ENCODE measurements around the gene KCNAB3.
A peak's percentile ranks its signal among the peaks of the same experiment; 100 is the strongest.

KCNAB3 gene

DNA sequence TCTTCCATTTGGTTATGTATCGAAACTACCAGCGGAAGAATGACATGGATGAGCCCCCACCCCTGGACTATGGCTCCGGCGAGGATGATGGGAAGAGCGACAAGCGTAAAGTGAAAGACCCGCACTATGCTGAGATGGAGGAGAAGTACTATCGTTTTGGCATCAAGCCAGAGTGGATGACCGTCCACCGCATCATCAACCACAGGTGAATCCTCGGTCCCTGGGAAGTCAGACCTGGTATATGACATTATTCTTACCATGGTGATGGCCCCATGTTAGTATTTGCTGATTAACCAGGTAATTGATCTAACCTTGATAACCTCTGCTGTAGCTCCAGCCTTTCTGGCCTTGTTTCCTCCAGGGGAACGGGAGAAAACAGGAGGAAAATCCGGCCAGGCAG, 32.6 kb downstream of the KCNAB3 start:
- no peak for DNase-seq (ENCODE audit: low read depth)

DNA sequence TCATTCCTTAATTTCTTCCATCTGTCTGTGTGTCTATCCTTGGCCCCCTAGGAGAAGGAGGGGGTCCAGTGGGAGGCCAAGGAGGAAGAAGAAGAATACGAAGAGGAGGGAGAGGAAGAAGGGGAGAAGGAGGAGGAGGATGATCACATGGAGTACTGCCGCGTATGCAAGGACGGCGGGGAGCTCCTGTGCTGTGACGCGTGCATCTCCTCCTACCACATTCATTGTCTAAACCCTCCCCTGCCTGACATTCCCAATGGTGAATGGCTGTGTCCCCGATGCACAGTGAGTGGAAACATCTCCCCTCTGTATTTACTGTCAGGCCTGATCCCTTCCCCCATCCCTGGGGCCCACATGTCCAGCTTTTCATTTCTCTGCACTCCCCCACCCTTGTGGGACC, 34.8 kb downstream of the KCNAB3 start:
- no peak for DNase-seq (ENCODE audit: low read depth)

DNA sequence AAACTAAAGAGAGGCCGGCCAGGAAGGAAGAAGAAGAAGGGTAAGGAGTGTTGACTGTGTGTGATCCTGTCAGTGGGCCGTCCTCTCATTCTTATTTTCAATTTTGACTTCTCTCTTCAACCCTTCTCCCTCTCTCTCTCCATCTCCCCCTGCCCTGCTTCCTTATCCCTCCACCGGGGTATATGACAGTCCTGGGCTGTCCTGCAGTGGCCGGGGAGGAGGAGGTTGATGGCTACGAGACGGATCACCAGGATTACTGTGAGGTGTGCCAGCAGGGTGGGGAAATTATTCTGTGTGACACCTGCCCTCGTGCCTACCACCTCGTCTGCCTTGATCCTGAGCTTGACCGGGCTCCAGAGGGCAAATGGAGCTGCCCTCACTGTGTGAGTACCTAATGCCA, 35.4 kb downstream of the KCNAB3 start:
- no peak for DNase-seq (ENCODE audit: low read depth)

DNA sequence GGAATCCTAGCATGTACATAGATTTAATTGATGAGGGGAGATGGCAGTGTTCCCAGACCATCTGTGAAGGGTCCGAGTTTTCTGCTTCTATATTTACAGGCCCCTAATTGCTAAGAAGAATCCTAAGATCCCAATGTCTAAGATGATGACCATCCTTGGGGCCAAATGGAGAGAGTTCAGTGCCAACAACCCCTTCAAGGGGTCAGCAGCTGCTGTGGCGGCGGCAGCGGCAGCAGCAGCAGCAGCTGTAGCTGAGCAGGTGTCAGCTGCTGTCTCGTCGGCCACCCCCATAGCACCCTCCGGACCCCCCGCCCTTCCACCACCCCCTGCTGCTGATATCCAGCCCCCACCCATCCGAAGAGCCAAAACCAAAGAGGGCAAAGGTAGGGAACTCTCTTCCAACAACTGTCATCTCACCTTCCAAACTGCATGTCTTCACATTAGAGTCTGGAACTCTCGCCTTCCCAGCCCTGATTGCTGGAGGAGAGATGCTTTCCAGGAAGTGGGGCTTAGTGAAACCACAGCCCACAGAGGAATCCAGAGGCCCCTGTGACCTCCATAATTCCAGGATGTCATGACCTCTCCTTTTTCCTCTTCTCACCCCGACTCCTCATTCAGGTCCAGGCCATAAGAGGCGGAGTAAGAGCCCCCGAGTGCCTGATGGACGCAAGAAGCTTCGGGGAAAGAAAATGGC, 36.3 kb downstream of the KCNAB3 start:
- DNase-seq (ENCODE audit: low read depth), result no peak

DNA sequence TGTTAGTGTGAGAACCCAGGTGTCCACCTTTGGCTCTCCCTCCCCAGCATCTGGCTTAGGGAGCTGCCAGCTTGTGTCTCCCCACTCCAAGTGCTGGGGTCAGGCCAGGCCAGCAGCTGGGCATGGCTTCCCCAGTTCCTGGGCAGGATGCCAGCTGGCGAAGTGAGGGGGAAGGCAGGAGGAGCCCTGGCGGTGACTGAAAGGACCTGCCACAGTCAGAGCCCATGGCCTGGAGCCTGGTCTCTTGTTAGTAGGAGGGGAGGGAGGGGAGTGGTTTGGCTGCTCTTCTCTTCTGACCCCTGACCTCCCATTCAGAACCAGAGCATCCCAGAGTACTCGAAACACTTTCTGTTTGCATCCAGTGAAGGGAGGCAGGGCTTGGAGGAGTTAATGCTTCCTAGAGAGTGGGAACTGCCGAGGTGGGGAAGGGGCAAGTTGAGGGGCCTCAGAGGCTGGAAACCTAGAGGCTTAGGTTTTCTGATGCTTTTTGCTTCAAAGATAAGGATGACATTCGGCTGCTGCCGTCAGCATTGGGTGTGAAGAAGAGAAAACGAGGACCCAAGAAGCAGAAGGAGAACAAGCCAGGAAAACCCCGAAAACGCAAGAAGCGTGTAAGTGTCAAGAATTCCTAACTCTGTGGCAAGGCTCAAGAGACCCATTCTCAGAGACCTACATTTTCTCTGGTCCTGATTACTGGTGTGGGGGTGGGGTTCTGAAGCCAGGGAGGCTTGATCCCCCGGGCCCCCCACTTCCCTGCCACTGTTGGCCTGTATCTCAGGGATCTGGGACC, 40.3 kb downstream of the KCNAB3 start:
- DNase-seq (ENCODE audit: low read depth), result no peak

DNA sequence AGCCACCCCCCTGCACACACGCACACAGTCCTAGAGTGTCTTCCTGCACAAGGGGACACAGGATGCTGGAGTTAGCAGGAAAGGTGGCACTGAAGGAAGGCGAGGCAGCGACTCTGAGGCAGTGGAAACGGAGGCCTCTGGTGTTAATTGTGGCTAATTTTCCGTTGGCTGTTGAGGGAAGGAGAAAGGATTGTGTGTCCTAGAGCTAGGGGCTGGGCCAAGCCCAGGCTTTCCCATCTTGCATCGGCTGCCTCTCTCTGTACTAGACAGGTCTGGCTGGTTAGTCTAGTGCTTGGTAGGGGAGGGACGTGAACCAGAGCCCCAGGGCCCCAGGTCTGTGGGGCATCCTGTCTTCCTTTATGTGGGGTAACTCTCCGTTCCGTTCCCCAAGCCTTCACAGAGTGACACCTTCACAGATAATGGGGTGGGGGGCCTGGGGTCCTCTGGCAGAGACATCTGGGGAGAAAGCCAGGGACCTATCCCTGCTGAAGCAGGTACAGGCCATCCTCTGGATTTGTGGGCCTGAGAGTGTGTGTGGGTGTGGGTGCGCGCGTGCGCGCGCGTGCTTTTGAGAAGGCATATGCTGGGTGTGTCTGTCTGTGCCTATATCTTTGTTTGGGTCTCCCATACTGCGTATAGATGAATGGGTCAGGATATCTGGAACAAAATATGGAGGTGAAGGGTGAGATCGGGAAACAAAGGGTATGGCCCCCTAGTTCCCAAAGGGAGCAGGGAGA, 41.3 kb downstream of the KCNAB3 start, which contains the start of gene CHD3:
Gene CHD3 (plus strand): TSS at position 606 of the 737 bp plus-strand sequence. CDS start 212 bp downstream, outside the sequence.
- DNase-seq (ENCODE audit: low read depth), result no peak

DNA sequence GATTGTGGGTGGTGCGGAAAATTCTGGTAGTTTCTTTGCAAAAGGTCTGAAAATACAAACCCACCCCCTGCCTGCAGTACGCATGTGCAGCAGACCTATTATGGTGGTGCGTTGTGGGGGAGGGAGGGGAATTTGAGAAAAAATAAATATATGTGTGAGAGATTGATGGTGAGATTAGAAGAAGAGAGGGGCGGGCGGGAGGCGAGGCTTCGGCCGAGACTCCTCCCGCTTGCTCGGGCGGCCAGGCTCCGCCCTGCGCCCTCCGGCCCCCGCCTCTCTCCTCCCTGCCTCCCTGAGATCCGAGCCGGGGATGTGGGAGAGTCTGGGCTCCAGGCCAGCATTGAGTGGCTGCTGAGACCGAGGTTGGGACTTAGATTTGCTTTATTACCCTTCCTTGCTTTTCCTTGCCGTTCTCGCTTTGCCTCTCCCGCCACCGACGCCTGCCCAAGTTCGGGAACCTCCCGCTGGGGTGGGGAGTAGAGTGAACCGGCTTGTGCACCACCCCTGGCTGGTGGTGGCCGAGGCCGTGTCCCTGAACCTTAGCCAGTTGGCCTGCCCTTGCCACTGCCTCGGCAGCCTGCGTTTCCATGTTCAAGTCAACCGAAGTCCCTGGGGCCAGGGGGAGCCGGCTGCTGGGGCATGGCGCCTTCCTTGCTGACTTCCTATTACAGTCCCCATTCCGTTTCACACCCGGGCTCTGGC, 42.0 kb downstream of the KCNAB3 start:
- peak; percentile 68 for DNase-seq (ENCODE audit: low read depth)

DNA sequence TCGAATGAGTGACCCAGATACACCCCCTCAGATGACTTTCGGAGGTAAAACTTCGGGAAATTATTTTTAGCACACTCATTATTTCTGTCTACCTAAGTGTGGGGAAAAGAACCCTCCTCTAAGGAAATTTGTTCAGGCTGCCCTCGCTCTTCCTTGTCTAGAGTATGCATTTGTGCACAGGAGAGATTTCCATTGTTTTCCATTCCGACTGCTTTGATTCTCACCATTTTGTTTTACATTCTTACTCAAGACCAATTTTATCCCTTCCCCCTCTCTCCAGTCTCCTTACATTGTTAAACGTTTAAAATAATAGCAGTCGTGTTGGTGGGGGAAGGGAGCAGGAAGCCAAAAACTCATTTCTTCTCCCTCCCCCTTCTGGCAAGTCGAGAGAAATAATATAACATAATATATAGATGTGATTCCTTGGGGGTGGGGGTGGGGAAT, 42.6 kb downstream of the KCNAB3 start:
- no peak for DNase-seq (ENCODE audit: low read depth)

DNA sequence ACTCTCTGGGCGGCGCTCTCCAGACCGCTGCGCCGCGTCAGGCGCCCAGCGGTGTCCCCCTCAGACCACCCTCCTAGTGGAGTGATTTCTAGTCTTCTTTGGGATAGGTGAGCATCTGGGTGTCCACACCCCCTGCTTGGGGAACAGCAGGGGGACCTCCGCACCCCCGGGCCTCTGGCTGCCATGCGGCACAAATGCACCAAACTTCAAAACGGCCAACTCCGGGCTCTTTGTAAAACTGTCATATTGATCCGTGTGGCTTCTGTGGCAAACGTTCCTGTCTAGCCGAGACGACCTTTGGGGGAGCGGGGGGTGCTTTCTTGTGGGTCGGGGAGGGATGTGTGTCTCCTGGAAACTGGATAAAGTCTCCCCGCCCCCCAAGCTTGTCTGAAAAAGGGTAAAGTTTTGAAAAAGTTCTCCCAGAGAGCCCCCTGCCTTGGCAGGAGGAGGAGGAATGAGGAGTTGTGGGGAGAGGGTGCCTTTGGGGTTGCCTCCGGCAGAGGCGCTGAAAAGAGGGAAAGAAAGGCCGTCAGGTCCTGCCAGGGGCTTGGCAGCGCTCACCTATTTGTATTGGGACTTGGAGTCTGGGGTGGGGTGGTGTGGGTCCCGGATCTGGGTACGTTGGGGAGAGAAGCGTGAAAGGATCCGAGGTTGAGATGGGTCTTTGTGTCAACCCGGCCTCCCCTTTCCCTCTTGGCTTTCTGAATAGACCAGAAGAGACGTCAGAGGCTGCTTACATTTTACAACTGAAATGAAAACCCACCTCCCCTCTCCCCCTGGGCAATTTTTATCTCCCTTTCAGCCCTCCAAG, 43.2 kb downstream of the KCNAB3 start:
- DNase-seq (ENCODE audit: low read depth), result no peak

DNA sequence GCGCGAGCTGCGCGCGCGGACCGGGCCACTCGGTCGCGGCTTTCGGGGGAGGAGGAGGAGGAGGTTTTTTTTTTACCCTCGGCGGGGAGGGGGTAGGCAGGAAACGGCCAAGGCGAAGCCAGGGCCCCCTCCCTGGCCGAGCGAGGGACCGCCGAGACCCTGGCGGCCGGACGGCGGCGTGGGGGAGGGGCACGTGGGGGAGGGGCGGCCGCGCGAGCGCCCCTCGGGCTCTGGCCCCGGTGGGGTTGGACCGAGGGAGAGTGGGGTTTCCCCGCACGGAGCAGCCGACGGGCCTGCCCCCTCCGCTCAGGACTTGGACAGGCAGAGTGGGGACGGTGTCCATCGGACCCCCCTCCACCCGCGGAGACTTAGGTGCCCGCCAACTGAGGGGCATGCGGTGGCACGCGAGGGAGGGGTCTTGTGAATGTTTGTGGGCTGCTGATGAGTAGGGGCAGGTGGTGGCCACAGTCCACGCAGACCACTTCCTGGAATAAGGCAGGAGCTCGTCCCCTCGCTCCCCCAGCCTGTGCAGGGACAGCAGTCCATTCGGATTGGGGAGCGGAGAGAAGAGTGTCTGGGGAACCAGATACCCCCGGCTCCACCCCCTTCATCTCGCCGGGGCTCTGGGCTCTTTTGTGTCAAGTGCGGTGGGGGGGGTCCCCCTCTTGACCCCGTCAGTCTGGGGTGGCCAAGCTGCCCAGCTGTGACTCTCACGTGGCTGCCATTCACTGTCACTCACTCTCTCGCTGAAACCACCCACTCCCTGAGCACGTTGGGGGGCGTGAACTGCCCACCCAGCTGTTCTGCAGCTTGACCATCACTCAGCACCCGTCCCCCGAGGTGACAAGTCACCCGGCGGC, 44.1 kb downstream of the KCNAB3 start:
- peak; percentile 65 for DNase-seq (ENCODE audit: low read depth)

DNA sequence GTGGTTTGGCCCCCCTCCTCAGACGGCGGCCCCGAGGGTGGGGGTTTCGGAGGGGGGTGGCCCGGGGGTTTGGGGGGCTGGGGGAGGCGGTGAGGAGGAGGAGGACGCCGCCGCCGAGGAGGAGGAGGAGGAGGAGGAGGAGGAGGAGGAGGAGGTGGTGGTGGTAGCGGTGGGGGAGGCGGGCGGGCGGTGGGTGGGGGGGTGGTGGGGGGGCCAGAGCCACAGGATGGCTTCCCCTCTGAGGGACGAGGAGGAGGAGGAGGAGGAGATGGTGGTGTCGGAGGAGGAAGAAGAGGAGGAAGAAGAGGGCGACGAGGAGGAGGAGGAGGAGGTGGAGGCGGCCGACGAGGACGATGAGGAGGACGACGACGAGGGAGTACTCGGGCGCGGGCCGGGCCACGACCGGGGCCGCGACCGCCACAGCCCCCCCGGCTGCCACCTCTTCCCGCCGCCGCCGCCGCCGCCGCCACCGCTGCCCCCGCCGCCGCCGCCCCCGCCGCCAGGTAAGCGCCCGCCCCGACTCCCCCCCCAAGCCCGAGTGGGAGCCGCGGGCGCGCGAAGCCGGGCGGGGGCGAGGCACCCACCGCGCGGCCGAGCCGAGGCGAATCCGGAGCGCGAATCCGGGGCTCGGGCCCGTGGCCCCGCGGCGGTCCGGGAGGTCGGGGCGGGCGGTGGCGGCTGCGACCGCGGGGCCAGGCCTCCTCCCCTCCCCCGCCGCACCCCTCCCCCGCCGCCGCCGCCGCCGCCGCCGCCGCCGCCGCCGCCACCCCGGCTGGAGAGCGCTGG, 44.9 kb downstream of the KCNAB3 start:
- no peak for DNase-seq (ENCODE audit: low read depth)

DNA sequence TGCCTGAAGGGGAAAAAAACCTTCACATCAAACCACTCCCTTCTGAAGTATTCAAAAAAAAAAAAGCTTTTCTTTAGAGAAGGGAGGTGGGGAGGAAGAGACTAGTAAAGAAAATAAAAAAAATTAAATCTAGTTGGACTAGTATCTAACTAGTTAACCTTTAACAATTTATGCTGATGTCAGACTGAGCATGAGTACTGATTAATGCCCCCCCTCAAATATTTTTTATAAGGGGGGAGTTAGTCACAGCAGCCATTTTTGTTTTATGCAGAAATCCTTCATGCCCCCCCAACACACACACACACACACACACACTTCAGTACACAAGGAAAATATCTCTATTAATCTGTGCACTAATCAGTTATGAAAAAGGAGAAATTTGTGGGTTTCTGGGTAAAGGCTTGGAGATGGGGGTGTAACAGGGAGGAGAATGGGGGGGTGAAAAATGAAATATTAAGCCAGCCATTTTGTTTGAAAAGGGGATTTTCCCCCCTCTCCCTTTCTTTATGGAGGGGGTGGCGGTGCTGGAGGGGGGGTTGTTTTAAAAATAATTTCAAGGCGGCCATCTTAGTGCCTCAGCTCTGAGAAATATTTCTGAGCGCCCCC, 45.8 kb downstream of the KCNAB3 start:
- no peak for DNase-seq (ENCODE audit: low read depth)

DNA sequence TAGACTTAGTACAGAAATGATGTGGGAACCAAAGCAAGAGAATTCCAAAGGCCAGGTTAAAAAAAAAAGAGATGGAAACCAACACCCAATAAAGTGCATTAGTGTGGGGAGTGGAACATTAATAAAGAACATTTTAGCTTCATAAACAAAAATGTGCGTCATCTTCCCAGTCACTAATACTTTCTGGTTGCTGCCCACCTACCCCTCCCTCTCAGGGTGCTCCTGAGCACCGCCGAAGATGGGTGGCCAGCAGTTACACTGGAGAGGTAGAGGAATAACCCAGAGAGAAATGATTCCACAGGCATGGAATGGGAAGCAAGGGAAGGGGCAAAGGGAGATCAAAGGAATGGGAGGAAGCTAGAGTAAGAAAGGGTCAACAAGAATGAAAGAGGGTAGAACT, 47.0 kb downstream of the KCNAB3 start:
- DNase-seq (ENCODE audit: low read depth), result no peak

DNA sequence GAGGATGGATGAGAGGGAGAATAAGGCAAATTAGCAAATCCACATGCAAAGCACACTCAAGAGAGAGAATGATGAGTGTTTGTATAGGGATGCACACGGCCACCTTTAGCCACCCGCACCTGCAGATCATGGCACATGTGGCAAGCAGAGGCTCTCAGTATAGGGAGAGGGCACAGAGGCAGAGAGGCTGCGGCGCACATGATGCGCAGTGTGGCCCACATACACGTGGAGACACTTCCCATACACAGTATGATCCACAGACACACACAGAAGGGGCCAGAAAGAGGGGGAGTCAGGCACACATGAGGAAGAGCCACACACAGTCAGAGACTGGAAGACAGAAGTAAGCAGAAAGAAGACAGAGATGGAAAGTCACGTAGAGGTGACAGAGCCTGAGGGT, 47.6 kb downstream of the KCNAB3 start:
- no peak for DNase-seq (ENCODE audit: low read depth)

DNA sequence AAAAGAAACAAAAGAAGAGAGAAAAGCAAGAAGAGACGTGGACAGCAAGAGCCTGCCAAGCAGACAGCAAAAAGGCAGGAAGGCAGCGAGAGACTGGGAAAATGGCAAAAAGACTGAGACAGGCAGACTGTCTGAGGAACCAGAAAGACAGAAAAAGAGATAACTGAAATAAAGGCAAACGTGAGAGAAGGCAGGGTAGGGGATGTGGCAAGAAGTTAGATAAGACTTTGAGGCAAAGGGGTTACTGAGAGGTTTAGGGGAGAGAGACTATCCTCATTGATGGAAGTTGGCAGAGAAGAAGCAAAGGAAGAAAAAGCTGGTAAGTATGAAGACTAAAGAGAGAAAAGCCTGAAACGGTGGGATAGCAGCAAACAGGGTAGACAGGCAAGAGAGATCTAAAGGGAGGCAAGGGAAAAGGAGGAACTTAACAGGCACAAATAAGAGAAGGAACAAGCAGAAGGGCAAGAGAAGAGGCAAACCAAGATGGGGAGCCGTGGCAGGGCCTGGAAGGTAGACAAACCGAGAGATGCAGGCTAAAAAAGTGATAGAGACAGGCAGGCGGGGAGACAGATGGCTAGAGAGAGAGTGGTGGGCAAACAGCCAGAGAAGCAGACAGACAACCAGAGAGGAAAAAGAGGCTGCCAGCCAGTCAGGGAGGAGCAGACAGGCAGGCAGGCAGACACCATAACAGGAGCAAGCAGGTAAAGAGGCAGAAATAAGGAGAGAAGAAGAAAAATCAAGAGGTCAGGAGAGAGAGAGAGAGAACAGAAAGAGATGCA, 48.2 kb downstream of the KCNAB3 start:
- DNase-seq (ENCODE audit: low read depth), result no peak

DNA sequence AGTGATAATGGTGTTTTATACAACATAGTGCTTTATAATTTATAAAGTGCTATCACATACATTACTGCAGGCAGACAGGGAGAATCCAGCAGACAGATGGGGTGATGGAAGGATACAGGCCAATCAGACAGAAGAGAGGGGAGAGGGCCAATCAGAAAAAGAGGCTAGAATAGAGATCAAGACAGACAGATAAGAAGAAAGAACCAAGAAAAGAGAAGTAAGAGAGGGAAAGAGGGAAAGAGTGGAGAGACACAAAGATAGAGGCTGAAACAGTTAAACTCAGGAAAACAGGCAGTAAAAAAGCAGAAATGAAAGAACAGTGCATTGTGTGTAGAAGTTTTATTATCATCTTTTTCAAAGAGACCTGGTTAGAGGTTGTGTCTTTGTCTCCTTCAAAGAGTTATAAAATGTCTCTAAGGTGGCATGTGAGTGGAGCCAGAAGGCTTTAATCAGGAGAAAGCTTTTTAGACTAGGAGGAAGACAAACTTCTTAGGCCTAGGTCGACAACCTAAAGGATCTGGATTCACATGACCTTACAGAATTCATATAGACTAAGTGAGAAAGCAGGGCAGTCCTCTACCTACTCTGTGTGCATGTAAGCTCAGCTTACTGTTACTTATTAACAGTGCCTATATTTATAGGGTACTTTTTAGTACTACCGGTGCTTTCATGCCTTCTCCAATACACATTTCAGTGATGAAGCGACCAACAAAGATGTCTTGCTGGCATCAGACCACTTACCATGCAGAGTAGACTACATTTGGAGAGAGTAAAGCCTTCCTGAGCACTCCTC, 49.4 kb downstream of the KCNAB3 start:
- DNase-seq (ENCODE audit: low read depth), result no peak

DNA sequence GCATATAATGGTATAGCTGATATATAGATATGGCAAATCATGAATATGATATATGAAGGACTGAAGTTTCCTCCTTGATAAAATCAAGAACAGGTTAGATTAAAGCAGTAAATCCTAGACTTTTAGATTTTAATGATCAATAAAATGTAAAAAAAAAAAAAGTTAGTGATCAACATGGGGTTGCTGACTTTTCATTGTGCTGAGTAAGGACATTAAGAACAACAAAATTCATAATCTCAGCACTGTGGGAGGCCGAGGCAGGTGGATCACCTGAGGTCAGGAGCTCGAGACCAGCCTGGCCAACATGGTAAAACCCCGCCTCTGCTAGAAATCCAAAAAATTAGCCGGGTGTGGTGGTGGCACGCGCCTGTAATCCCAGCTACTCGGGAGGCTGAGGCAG, 51.4 kb downstream of the KCNAB3 start:
- DNase-seq (ENCODE audit: low read depth), result no peak
